GM12874 (cell line): ENCODE measurements around the gene TSLP.

Experiments
- CTCF ChIP-seq: IDR thresholded peaks from 2 replicates; pipeline ENCODE4 v1.5.1; 2011; ENCODE audit warnings: low read depth, mild to moderate bottlenecking, control low read depth, low read length, moderate library complexity; ENCODE audit not compliant: insufficient read depth

The TSLP gene

GRCh38 chr5:111071413-111071812, at the start of gene TSLP:
TSS of gene TSLP (plus strand) at chr5:111071713. CDS start at chr5:111071891, 178 bp downstream.
- TF ChIP-seq CTCF, result no peak

- TF ChIP-seq CTCF, result no peak
Observed at GRCh38 chr5:111022301-111022700, 49.2 kb upstream of the TSLP start.

- no peak for TF ChIP-seq CTCF
Observed at GRCh38 chr5:111028865-111029264, 42.6 kb upstream of the TSLP start.

- no peak for TF ChIP-seq CTCF
Observed at GRCh38 chr5:111043712-111044506, 27.6 kb upstream of the TSLP start.

- TF ChIP-seq CTCF, result no peak
Observed at GRCh38 chr5:111058064-111058463, 13.4 kb upstream of the TSLP start.

GRCh38 chr5:111060169-111060568, 11.3 kb upstream of the TSLP start:
- TF ChIP-seq CTCF, result no peak

- TF ChIP-seq CTCF, result no peak
Observed at GRCh38 chr5:111061618-111062017, 9.9 kb upstream of the TSLP start.
